Panc1 (cell line): ENCODE results near the gene FMR1.

Experiments used
- POLR2AphosphoS5 ChIP-seq: IDR thresholded peaks from 2 replicates; pipeline ENCODE4 v1.6.1; 2012; ENCODE audit warnings: mild to moderate bottlenecking, low read depth, low read length, moderate library complexity
- TF ChIP-seq, protein P1 (sequence below): fragments of 450-650 bp; IDR thresholded peaks from 2 replicates; pipeline ENCODE4 v1.5.1; 2017; ENCODE audit warnings: mild to moderate bottlenecking
- TF ChIP-seq, protein P2 (sequence below), 2 experiments: IDR thresholded peaks; 2 replicates each; pipeline ENCODE4 v1.6.1; 2011 to 2012; ENCODE audit warnings: low read depth in 2 of 2, control low read depth in 1 of 2, low read length in 1 of 2, mild to moderate bottlenecking in 1 of 2, moderate library complexity in 1 of 2; ENCODE audit not compliant: insufficient read depth in 1 of 2

DNA sequence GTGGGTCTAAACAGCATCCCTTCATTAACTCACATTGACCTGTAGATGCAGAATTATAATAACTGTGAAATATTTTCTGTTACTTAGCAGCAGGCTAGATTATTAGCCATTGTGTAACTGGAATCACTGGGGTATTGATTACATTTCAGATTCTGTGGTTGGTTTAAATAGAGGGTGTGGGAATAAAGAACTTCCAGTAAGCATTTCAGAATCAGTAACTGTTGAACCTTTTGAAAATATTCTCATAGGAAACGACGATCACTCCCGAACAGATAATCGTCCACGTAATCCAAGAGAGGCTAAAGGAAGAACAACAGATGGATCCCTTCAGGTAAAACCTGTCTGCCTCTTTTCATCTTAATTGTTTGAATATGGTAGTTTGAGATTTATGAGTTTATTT lies 33.6 kb downstream of the FMR1 start:
- TF ChIP-seq, protein P1, sequence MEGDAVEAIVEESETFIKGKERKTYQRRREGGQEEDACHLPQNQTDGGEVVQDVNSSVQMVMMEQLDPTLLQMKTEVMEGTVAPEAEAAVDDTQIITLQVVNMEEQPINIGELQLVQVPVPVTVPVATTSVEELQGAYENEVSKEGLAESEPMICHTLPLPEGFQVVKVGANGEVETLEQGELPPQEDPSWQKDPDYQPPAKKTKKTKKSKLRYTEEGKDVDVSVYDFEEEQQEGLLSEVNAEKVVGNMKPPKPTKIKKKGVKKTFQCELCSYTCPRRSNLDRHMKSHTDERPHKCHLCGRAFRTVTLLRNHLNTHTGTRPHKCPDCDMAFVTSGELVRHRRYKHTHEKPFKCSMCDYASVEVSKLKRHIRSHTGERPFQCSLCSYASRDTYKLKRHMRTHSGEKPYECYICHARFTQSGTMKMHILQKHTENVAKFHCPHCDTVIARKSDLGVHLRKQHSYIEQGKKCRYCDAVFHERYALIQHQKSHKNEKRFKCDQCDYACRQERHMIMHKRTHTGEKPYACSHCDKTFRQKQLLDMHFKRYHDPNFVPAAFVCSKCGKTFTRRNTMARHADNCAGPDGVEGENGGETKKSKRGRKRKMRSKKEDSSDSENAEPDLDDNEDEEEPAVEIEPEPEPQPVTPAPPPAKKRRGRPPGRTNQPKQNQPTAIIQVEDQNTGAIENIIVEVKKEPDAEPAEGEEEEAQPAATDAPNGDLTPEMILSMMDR, result no peak
- TF ChIP-seq, protein P2, sequence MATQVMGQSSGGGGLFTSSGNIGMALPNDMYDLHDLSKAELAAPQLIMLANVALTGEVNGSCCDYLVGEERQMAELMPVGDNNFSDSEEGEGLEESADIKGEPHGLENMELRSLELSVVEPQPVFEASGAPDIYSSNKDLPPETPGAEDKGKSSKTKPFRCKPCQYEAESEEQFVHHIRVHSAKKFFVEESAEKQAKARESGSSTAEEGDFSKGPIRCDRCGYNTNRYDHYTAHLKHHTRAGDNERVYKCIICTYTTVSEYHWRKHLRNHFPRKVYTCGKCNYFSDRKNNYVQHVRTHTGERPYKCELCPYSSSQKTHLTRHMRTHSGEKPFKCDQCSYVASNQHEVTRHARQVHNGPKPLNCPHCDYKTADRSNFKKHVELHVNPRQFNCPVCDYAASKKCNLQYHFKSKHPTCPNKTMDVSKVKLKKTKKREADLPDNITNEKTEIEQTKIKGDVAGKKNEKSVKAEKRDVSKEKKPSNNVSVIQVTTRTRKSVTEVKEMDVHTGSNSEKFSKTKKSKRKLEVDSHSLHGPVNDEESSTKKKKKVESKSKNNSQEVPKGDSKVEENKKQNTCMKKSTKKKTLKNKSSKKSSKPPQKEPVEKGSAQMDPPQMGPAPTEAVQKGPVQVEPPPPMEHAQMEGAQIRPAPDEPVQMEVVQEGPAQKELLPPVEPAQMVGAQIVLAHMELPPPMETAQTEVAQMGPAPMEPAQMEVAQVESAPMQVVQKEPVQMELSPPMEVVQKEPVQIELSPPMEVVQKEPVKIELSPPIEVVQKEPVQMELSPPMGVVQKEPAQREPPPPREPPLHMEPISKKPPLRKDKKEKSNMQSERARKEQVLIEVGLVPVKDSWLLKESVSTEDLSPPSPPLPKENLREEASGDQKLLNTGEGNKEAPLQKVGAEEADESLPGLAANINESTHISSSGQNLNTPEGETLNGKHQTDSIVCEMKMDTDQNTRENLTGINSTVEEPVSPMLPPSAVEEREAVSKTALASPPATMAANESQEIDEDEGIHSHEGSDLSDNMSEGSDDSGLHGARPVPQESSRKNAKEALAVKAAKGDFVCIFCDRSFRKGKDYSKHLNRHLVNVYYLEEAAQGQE (IDR thresholded peaks at IDR 0.05; ENCODE audit: insufficient read depth in 1 of 2, low read depth in 2 of 2, low read length in 1 of 2), result no peak
- no peak for TF ChIP-seq POLR2AphosphoS5
